Fibroblast of lung (primary cell): Measurements from ENCODE around the gene DNAH3.

ENCODE experiments used
- CTCF ChIP-seq, 2 donors: IDR thresholded peaks in 1 of 2; conservative IDR thresholded peaks in 1 of 2; 1 replicate in 1 of 2; 2 replicates in 1 of 2; pipeline ENCODE4 v1.5.1; 2011 to 2012; ENCODE audit warnings: low read length in 2 of 2, control low read depth in 1 of 2, inconsistent platforms in 1 of 2, low read depth in 1 of 2, mild to moderate bottlenecking in 1 of 2
- EZH2 ChIP-seq: IDR thresholded peaks from 2 replicates; pipeline ENCODE4 v1.5.1; 2012; ENCODE audit warnings: low read length, control low read depth, mild to moderate bottlenecking; ENCODE audit errors: missing control alignments

GRCh38 chr16:21005008-21005407 lies 145.6 kb downstream of the DNAH3 start:
- TF ChIP-seq CTCF (conservative IDR thresholded peaks at IDR 0.05 in 1 of 2, IDR thresholded peaks at IDR 0.05 in 1 of 2; ENCODE audit: low read depth in 1 of 2, low read length in 2 of 2): no peak
- no peak for TF ChIP-seq EZH2
